Activated CD4-positive, alpha-beta T cell treated with anti-CD3 and anti-CD28 coated beads, Interleukin-2, amount 10 ng/mL, durations not matched to agents 24 days and 14 days (primary cell): Measurements from ENCODE around the gene FZR1. TPM values are rescaled to one million over a fixed set of nuclear protein-coding genes. Genes with fewer than 3 reads are reported as not detected.

ENCODE experiments used
- DNase-seq: peaks from one replicate; pipeline ENCODE4 v3.0.0; 2022
- H3K27ac Mint-ChIP-seq: one replicate; pipeline ENCODE4 v1.8.0; 2022; ENCODE audit warnings: mild to moderate bottlenecking, mixed read lengths
- H3K27me3 Mint-ChIP-seq: one replicate; pipeline ENCODE4 v1.8.0; 2022; ENCODE audit warnings: mixed read lengths
- H3K36me3 Mint-ChIP-seq: one replicate; pipeline ENCODE4 v1.8.0; 2022; ENCODE audit warnings: low read depth, mild to moderate bottlenecking, mixed read lengths
- H3K4me1 Mint-ChIP-seq: one replicate; pipeline ENCODE4 v1.8.0; 2021; ENCODE audit warnings: mixed read lengths
- H3K4me3 Mint-ChIP-seq: one replicate; pipeline ENCODE4 v1.8.0; 2022; ENCODE audit warnings: mild to moderate bottlenecking, moderate library complexity, mixed read lengths
- H3K9me3 Mint-ChIP-seq: one replicate; pipeline ENCODE4 v1.8.0; 2021; ENCODE audit warnings: mixed read lengths
- intact Hi-C: fragments of 100-400 bp; cut with micrococcal nuclease; formaldehyde crosslinking; loops from one replicate; pipeline ENCODE4 v1.15.1; 2023
- total RNA-seq: library from RNA; stranded (reverse); gene quantifications from 2 replicates; pipeline ENCODE4 v1.2.3, GENCODE V29; 2022

FZR1 gene
- total RNA-seq, 1 donor from 2014 or later, result 37.3 TPM

DNA sequence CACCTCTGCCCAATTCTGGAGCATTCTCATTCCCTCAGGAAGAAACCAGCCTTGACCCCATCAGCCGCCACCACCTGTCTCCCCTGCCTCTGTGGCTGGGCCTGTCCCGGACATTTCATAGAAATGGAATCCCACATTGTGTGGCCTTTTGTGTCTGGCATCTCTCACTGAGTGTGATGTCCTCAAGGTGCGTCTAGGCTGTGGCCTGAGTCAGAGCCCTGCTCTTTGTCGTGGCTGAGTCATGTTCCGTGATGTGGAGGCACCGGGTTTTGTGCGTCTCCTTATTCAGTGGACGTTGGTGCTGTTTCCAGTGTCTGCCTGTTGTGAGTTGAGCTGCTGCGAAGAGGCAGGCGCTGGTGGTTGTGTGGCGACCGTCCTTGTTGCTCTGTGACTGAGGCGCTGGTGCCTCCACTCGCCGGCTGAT lies 3.5 kb downstream of the FZR1 start:
- Mint-ChIP-seq H3K36me3 (peaks cover 16% of the 10 kb centered on the region), H3K9me3 (no peaks in the 10 kb centered on the region), H3K27ac (peak overlapping the region; percentile 51), H3K4me1 (peaks cover 28% of the 10 kb centered on the region), H3K27me3 (no peaks in the 10 kb centered on the region), H3K4me3 (peak overlapping the region; percentile 34)
- intact Hi-C loops, result no loop called here
- no peak for DNase-seq

DNA sequence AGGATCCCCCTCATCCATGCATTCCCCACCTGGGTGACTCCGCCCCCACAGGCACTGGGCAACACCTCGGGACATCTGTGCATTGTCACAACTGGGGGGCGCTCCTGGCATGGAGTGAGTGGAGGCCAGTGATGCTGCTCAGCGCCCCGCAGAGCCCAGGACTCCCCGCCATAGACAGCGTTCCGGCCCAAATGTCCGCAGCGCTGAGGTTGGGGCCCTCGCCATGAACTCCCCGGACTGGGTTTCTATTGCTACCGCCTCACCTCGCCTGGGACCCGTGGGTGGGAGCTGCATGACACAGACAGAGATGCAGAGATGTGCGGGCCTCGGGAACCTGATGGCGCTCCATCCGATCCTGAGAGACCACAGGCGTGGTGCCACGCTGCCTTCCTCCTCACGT lies 4.6 kb downstream of the FZR1 start:
- peaks cover 16% of the 10 kb centered on the region for H3K36me3 Mint-ChIP-seq
- no peak overlapping the region for H3K4me3 Mint-ChIP-seq
- no peak for DNase-seq
- intact Hi-C loops, result no loop called here
- H3K9me3 Mint-ChIP-seq, result no peaks in the 10 kb centered on the region
- H3K27me3 Mint-ChIP-seq, result no peaks in the 10 kb centered on the region
- H3K27ac Mint-ChIP-seq, result no peak overlapping the region
- peaks cover 23% of the 10 kb centered on the region for H3K4me1 Mint-ChIP-seq

DNA sequence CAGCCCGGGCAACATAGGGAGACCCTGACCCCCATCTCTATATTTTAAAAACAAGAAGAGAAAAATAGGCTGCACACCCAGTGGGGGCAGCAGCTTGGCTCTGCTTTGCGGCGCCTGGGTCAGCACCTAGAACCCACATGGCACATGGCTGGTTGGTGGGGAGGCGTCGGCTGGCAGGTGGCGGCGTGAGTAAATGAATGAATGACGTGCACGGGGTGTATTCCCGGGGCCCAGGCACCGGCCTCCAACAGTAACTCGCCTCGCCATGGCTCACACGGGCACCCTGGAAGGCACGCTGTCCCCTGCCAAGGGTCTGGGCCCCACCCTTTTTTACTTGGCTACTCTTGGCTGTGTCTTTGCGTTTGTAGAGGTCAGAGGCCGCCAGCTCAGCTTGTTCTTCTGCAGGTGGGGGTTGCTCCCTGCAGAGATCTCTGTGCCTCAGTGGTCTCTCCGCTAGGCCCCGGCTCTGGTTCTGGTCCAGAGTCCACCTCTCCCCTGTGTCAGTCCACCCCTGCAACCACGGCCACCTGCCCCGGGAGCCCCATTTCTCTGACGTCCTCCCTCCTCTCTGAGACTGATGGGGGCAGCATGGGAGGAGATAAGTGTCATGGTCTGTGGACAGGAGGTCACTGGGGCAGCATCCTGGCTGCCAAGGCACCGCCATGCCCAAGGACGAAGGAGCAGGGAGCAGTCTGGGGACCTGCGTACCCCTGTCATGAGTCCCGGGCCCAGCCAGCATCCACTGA lies 5.6 kb downstream of the FZR1 start:
- no peaks in the 10 kb centered on the region for H3K9me3 Mint-ChIP-seq
- no peak overlapping the region for H3K4me3 Mint-ChIP-seq
- intact Hi-C loops, result no loop called here
- no peak overlapping the region for H3K27ac Mint-ChIP-seq
- H3K27me3 Mint-ChIP-seq, result no peaks in the 10 kb centered on the region
- DNase-seq, result no peak
- H3K36me3 Mint-ChIP-seq, result peaks cover 16% of the 10 kb centered on the region
- peaks cover 23% of the 10 kb centered on the region for H3K4me1 Mint-ChIP-seq

DNA sequence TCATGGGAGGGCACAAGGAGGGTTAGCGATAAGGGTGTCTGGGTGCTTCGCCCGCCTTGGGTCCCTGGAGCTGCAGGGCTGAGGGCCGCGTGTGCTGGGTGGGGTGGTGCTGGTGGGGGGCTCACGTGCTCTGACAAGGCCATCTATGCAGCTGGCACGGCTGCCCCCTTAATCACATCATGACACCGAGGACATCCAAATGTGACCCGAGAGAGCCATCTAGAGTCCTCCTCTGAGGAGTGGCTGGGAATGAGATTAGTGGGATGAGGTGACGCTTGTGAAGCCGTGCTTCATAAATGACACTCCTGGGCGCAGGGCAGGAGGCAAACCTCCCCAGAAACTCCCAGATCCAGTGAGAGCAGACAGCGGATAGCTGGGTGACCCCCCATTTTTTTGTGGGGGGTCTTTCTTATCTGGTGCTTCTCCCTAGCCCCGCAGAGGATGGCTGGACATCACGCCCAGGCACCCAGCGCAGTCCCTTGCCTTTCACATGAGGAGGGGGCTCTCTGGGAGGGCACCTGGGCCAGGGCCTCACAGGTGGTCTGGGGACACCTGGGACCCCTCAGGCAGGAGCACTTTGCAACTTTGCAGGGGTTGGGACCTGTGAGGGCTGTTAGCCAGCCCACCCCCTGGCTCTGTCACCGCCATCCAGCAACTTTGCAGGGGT lies 6.6 kb downstream of the FZR1 start:
- Mint-ChIP-seq H3K9me3 (no peaks in the 10 kb centered on the region), H3K36me3 (peaks cover 10% of the 10 kb centered on the region), H3K4me3 (no peak overlapping the region), H3K27ac (no peak overlapping the region), H3K4me1 (peaks cover 20% of the 10 kb centered on the region), H3K27me3 (no peaks in the 10 kb centered on the region)
- no peak for DNase-seq
- intact Hi-C loops, result no loop called here

DNA sequence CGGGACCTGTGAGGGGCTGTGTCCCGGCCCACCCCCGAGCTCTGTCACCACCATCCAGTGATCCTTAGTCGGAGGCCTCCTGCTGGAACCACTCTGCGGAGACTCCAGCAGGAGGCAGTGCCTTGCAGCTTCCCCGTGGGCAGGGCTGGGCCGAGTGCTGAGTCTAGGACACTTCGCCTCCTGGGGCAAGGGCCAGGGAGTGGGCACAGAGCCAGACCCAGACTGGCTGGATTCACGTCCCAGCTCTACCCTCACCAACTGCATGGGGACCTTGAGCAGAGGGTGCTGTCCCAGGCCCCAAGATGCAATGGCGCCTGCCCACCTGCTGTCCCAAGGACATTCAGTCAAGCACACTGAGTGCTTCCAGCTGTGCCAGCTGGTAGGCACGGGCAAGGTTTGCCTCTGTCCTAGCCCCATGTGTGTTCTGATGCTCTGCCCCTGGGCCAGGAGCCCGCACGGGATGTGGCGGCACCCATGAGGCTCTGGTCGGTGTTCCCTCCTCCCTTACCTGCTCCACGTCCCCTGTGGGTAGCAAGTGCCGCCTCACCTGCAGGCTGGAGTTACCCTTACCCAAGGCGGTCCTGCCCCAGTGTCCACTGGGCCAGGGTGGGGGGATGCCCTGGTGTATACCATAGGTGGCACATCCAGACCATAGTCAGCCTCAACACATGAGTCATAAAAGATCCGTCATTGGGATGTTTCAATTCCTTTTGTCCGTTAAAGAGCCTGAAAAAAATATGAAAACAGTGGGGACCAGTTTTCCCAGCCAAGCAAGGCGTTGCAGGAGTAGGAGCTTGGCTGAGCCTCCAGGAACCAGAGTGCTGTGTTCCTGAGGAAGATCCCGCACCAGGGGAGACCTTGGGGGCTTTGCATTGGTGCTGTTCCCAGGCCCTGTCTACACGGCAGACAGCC lies 7.4 kb downstream of the FZR1 start:
- Mint-ChIP-seq H3K4me3 (no peak overlapping the region), H3K4me1 (peaks cover 18% of the 10 kb centered on the region), H3K9me3 (no peaks in the 10 kb centered on the region), H3K36me3 (peaks cover 8% of the 10 kb centered on the region), H3K27ac (no peak overlapping the region), H3K27me3 (no peaks in the 10 kb centered on the region)
- DNase-seq, result no peak
- intact Hi-C loops, result no loop called here

- H3K27me3 Mint-ChIP-seq, result no peaks in the 10 kb centered on the region
- no peak overlapping the region for H3K4me3 Mint-ChIP-seq
- H3K36me3 Mint-ChIP-seq, result peaks cover 2% of the 10 kb centered on the region
- no peak overlapping the region for H3K27ac Mint-ChIP-seq
- peaks cover 6% of the 10 kb centered on the region for H3K4me1 Mint-ChIP-seq
- intact Hi-C loops, result no loop called here
- no peak for DNase-seq
- H3K9me3 Mint-ChIP-seq, result no peaks in the 10 kb centered on the region
Observed at GRCh38 chr19:3514930-3515329, 8.8 kb downstream of the FZR1 start.

DNA sequence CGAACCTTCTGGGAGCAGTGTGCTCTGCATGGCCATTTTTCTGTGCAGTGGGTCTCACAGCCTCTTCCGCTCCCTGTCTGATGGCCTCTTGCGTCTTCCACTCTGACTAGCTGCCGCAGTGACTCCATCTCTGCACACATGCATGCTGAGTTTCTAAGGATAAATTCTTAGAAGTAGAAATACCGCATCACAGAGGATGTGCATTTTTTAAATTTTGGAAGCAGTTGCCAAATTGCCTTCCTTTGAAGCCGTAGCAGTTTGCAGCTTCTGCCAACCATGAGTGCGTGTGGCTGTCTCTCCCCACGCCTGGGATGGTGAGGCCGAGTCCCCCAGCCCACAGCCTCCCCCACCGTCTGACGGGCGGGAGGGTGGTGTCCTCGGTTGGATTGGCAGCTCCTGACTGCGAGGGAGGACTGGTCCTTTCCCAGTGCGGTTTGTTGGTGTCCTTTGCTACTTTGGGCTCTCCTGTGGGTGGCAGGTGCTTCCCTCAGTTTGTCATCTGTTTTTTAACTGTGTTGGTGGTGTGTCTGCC lies 9.8 kb downstream of the FZR1 start:
- no peak for DNase-seq
- H3K9me3 Mint-ChIP-seq, result no peaks in the 10 kb centered on the region
- no peak overlapping the region for H3K27ac Mint-ChIP-seq
- no peak overlapping the region for H3K4me3 Mint-ChIP-seq
- peaks cover 2% of the 10 kb centered on the region for H3K36me3 Mint-ChIP-seq
- intact Hi-C loops, result no loop called here
- H3K27me3 Mint-ChIP-seq, result no peaks in the 10 kb centered on the region
- H3K4me1 Mint-ChIP-seq, result peaks cover 5% of the 10 kb centered on the region

DNA sequence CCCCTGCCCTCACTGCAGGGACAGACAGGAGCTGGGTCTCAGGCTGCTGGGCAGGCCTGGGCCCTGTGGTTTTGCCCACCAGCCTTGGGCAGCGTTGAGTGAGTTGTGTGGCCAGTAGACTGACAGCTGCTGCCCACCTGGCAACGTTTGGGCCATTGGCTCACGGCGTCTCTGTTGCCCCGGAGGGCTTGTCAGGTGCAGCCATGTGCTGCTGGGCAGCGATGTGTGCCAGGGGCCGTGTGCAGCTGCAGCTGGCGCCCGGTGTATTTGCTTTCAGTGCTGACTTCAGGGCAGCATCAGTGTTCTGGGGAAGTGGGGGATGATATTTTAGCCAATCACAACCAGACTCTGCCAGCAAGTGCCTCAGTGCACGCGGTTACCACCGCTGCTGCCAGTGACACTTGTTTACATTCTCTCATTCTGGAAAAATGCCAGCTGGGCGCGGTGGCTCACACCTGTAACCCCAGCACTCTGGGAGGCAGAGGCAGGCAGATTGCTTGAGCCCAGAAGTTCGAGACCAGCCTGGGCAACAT lies 10.6 kb downstream of the FZR1 start:
- DNase-seq, result no peak
- intact Hi-C loops, result no loop called here
- H3K36me3 Mint-ChIP-seq, result peaks cover 4% of the 10 kb centered on the region
- no peaks in the 10 kb centered on the region for H3K9me3 Mint-ChIP-seq
- H3K27me3 Mint-ChIP-seq, result no peaks in the 10 kb centered on the region
- peaks cover 5% of the 10 kb centered on the region for H3K4me1 Mint-ChIP-seq
- H3K4me3 Mint-ChIP-seq, result no peak overlapping the region
- no peak overlapping the region for H3K27ac Mint-ChIP-seq

GRCh38 chr19:3517638-3518037 lies 11.5 kb downstream of the FZR1 start:
- Mint-ChIP-seq H3K4me1 (peaks cover 5% of the 10 kb centered on the region), H3K27me3 (no peaks in the 10 kb centered on the region), H3K36me3 (peaks cover 7% of the 10 kb centered on the region), H3K27ac (no peak overlapping the region), H3K4me3 (no peak overlapping the region), H3K9me3 (no peaks in the 10 kb centered on the region)
- intact Hi-C loops, result no loop called here
- no peak for DNase-seq

DNA sequence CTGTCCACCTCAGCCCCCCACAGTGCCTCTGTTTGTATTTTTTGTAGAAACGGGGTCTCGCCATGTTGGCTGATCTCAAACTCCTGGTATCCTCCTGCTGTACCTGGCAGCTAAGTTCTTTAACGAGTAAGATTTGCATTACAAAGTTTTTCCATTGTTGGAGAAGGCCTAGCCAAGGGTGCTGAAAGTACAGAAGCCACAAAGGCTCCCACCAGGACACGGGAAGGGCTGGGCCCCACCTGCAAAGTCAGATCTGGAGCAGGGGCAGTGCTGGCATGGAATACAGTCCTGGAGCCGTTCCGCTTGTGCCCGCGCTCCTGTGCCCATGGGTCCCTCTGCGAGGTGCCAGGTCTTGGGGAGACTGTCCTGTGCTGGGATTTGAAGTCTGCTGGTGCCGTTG lies 12.1 kb downstream of the FZR1 start:
- no peak for DNase-seq
- no peak overlapping the region for H3K27ac Mint-ChIP-seq
- no peak overlapping the region for H3K4me3 Mint-ChIP-seq
- intact Hi-C loops, result no loop called here
- H3K4me1 Mint-ChIP-seq, result peaks cover 5% of the 10 kb centered on the region
- H3K36me3 Mint-ChIP-seq, result peaks cover 7% of the 10 kb centered on the region
- H3K27me3 Mint-ChIP-seq, result no peaks in the 10 kb centered on the region
- no peaks in the 10 kb centered on the region for H3K9me3 Mint-ChIP-seq

GRCh38 chr19:3518659-3519058 lies 12.5 kb downstream of the FZR1 start:
- Mint-ChIP-seq H3K27ac (no peak overlapping the region), H3K4me1 (peaks cover 5% of the 10 kb centered on the region), H3K27me3 (no peaks in the 10 kb centered on the region), H3K4me3 (no peak overlapping the region), H3K36me3 (peaks cover 9% of the 10 kb centered on the region), H3K9me3 (no peaks in the 10 kb centered on the region)
- intact Hi-C loops, result no loop called here
- DNase-seq, result no peak

- Mint-ChIP-seq H3K4me1 (peaks cover 5% of the 10 kb centered on the region), H3K4me3 (no peak overlapping the region), H3K27ac (no peak overlapping the region), H3K36me3 (peaks cover 13% of the 10 kb centered on the region), H3K9me3 (no peaks in the 10 kb centered on the region), H3K27me3 (no peaks in the 10 kb centered on the region)
- no peak for DNase-seq
- intact Hi-C loops, result no loop called here
Observed at GRCh38 chr19:3519126-3519525, 13.0 kb downstream of the FZR1 start.

GRCh38 chr19:3520166-3521103 lies 14.3 kb downstream of the FZR1 start:
- Mint-ChIP-seq H3K9me3 (no peaks in the 10 kb centered on the region), H3K4me1 (peaks cover 5% of the 10 kb centered on the region), H3K27ac (no peak overlapping the region), H3K27me3 (no peaks in the 10 kb centered on the region), H3K4me3 (no peak overlapping the region), H3K36me3 (peaks cover 16% of the 10 kb centered on the region)
- DNase-seq, result no peak
- intact Hi-C loops, result no loop called here
